Smooth muscle cell (in vitro differentiated cells): ENCODE results near the gene LRFN2. TPM values are rescaled to one million over a fixed set of nuclear protein-coding genes. Genes with fewer than 3 reads are reported as not detected.

ENCODE experiments used
- DNase-seq: peaks from one replicate; lab custom pipeline; 2025; ENCODE audit not compliant: unreplicated experiment; lab: John Stamatoyannopoulos, UW
- H2AFZ ChIP-seq: fragments of 200-600 bp; sonication (generic); 2 replicates; pipeline ENCODE4 v1.6.0; 2016; ENCODE audit warnings: antibody characterized with exemption, low read depth, mild to moderate bottlenecking
- H3F3A ChIP-seq: fragments of 200-600 bp; sonication (generic); 2 replicates; pipeline ENCODE4 v1.6.0; 2017; ENCODE audit warnings: antibody characterized with exemption, low read depth
- H3K27ac ChIP-seq: fragments of 200-600 bp; sonication (generic); 2 replicates; pipeline ENCODE4 v1.5.1; 2016; ENCODE audit warnings: low read depth, mild to moderate bottlenecking
- H3K27me3 ChIP-seq: fragments of 200-600 bp; sonication (generic); 2 replicates; pipeline ENCODE4 v1.6.1; 2016; ENCODE audit warnings: low read depth, mild to moderate bottlenecking
- H3K36me3 ChIP-seq: fragments of 200-600 bp; sonication (generic); 2 replicates; pipeline ENCODE4 v1.5.1; 2016; ENCODE audit warnings: low read depth
- H3K4me1 ChIP-seq: fragments of 200-600 bp; sonication (generic); 2 replicates; pipeline ENCODE4 v1.5.1; 2016; ENCODE audit warnings: low read depth
- H3K4me2 ChIP-seq: fragments of 200-600 bp; sonication (generic); 2 replicates; pipeline ENCODE4 v1.6.0; 2016; ENCODE audit warnings: mild to moderate bottlenecking
- H3K4me3 ChIP-seq: fragments of 200-600 bp; sonication (generic); 2 replicates; pipeline ENCODE4 v1.5.1; 2016; ENCODE audit warnings: mild to moderate bottlenecking
- H3K79me2 ChIP-seq: fragments of 200-600 bp; sonication (generic); 2 replicates; pipeline ENCODE4 v1.6.0; 2016; ENCODE audit warnings: low read depth, mild to moderate bottlenecking
- H3K9ac ChIP-seq: fragments of 200-600 bp; sonication (generic); 2 replicates; pipeline ENCODE4 v1.6.0; 2016; ENCODE audit warnings: low read depth
- H3K9me3 ChIP-seq: fragments of 200-600 bp; sonication (generic); replicated peaks from 2 replicates; pipeline ENCODE4 v1.5.1; 2016; ENCODE audit warnings: low read depth
- H4K20me1 ChIP-seq: fragments of 200-600 bp; sonication (generic); 2 replicates; pipeline ENCODE4 v1.6.0; 2016; ENCODE audit warnings: low read depth
- CTCF ChIP-seq: fragments of 200-600 bp; sonication (generic); IDR thresholded peaks from 2 replicates; pipeline ENCODE4 v1.5.1; 2017; ENCODE audit warnings: borderline replicate concordance, mild to moderate bottlenecking, antibody characterized with exemption; ENCODE audit not compliant: insufficient read depth, poor library complexity, severe bottlenecking
- WGBS: methylation state at CpG from one replicate; pipeline ENCODE4 v1.1.7; 2016; ENCODE audit warnings: low lambda C conversion rate; 5-methylcytosine and 5-hydroxymethylcytosine counted together
- polyA plus RNA-seq: library from polyadenylated mRNA; unstranded; fragments of >200 nt; fragmentation: Nextera tagmentation; extraction: Ambion mirVana; gene quantifications from 2 replicates; pipeline ENCODE4 v1.2.1, GENCODE V29; 2016
- total RNA-seq: library from RNA; depleted of rRNA; stranded (reverse); fragments of >200 nt; gene quantifications from 2 replicates; pipeline ENCODE4 v1.2.3, GENCODE V29; 2014

LRFN2 gene
- total and polyA plus RNA-seq, 2 experiments from 2014 or later, result 0.04 to 0.57 TPM

GRCh38 chr6:40482532-40482931 lies 104.6 kb downstream of the LRFN2 start:
- DNase-seq, result no peak
- no peak for TF ChIP-seq CTCF

GRCh38 chr6:40480678-40481077 lies 106.5 kb downstream of the LRFN2 start:
- Histone ChIP-seq H3K36me3 (no peaks in the 10 kb centered on the region), H3K9ac (no peak overlapping the region), H3F3A (no peaks in the 10 kb centered on the region), H3K27ac (no peak overlapping the region), H3K4me3 (no peak overlapping the region), H3K27me3 (no peaks in the 10 kb centered on the region), H3K4me1 (peaks cover 2% of the 10 kb centered on the region), H4K20me1 (no peaks in the 10 kb centered on the region), H3K4me2 (no peak overlapping the region), H3K79me2 (no peaks in the 10 kb centered on the region), H2AFZ (no peak overlapping the region), H3K9me3 (no peaks in the 10 kb centered on the region)
- DNase-seq, result no peak
- TF ChIP-seq CTCF, result no peak
- 100% methylated on average over 2 of the region's 2 CpGs for WGBS

More at GRCh38 chr6:40482532-40482931, 104.6 kb downstream of the LRFN2 start:
- H3K27me3 ChIP-seq, result peaks cover 14% of the 10 kb centered on the region
- no peaks in the 10 kb centered on the region for H3K36me3 ChIP-seq
- no peaks in the 10 kb centered on the region for H3F3A ChIP-seq
- no peak overlapping the region for H3K9ac ChIP-seq
- no peaks in the 10 kb centered on the region for H3K79me2 ChIP-seq
- peaks cover 2% of the 10 kb centered on the region for H3K4me1 ChIP-seq
- H3K9me3 ChIP-seq, result no peaks in the 10 kb centered on the region
- 84% methylated on average over 7 of the region's 7 CpGs for WGBS
- no peak overlapping the region for H2AFZ ChIP-seq
- H4K20me1 ChIP-seq, result no peaks in the 10 kb centered on the region
- H3K4me2 ChIP-seq, result no peak overlapping the region
- H3K4me3 ChIP-seq, result no peak overlapping the region
- no peak overlapping the region for H3K27ac ChIP-seq

GRCh38 chr6:40479706-40480105 lies 107.5 kb downstream of the LRFN2 start:
- no peak overlapping the region for H2AFZ ChIP-seq
- WGBS, result 88% methylated on average over 7 of the region's 7 CpGs
- no peak overlapping the region for H3K4me3 ChIP-seq
- H3F3A ChIP-seq, result no peaks in the 10 kb centered on the region
- no peaks in the 10 kb centered on the region for H3K9me3 ChIP-seq
- no peak for TF ChIP-seq CTCF
- no peak overlapping the region for H3K9ac ChIP-seq
- DNase-seq, result no peak
- no peaks in the 10 kb centered on the region for H3K36me3 ChIP-seq
- no peaks in the 10 kb centered on the region for H3K79me2 ChIP-seq
- H4K20me1 ChIP-seq, result no peaks in the 10 kb centered on the region
- no peaks in the 10 kb centered on the region for H3K4me1 ChIP-seq
- H3K27me3 ChIP-seq, result no peaks in the 10 kb centered on the region
- no peak overlapping the region for H3K27ac ChIP-seq
- no peak overlapping the region for H3K4me2 ChIP-seq
